Kidney epithelial cell (primary cell): ENCODE measurements around the gene SCLY. TPM values are rescaled to one million over a fixed set of nuclear protein-coding genes. Genes with fewer than 3 reads are reported as not detected.

Source experiments
- DNase-seq: peaks from one replicate; pipeline ENCODE4 v3.0.0-alpha.2; 2010; ENCODE audit warnings: low read depth
- H3K27me3 ChIP-seq: 2 replicates; pipeline ENCODE4 v1.6.0; 2011; ENCODE audit warnings: low read length; ENCODE audit not compliant: control insufficient read depth, insufficient read depth
- H3K36me3 ChIP-seq: 2 replicates; pipeline ENCODE4 v1.5.1; 2011; ENCODE audit warnings: low read length; ENCODE audit not compliant: control insufficient read depth, insufficient read depth
- H3K4me3 ChIP-seq: 2 replicates; pipeline ENCODE4 v1.5.1; 2011; ENCODE audit warnings: low read depth, mild to moderate bottlenecking, control low read depth, low read length
- CTCF ChIP-seq: IDR thresholded peaks from 2 replicates; pipeline ENCODE4 v1.5.1; 2011; ENCODE audit warnings: mild to moderate bottlenecking, moderate library complexity, low read length, control low read depth, inconsistent platforms; ENCODE audit not compliant: insufficient read depth, poor library complexity, severe bottlenecking
- total RNA-seq: library from RNA; depleted of rRNA; stranded (reverse); fragments of >200 nt; gene quantifications from 2 replicates; pipeline ENCODE4 v1.2.3, GENCODE V29; 2015

SCLY gene
- total RNA-seq, 1 donor from 2014 or later = 32.1 TPM

- no peak for DNase-seq
- H3K27me3 ChIP-seq = no peaks in the 10 kb centered on the region
- no peak for TF ChIP-seq CTCF
- H3K36me3 ChIP-seq = no peaks in the 10 kb centered on the region
- no peak overlapping the region for H3K4me3 ChIP-seq
Measured at GRCh38 chr2:238020816-238021215, 40.0 kb upstream of the SCLY start.

- Histone ChIP-seq H3K27me3 (no peaks in the 10 kb centered on the region), H3K36me3 (no peaks in the 10 kb centered on the region), H3K4me3 (no peak overlapping the region)
- no peak for TF ChIP-seq CTCF
- DNase-seq = no peak
Measured at GRCh38 chr2:238021327-238021726, 39.5 kb upstream of the SCLY start.

GRCh38 chr2:238022594-238023157 is 38.1 kb upstream of the SCLY start:
- Histone ChIP-seq H3K4me3 (no peak overlapping the region), H3K27me3 (no peaks in the 10 kb centered on the region), H3K36me3 (no peaks in the 10 kb centered on the region)
- no peak for TF ChIP-seq CTCF
- DNase-seq = no peak

GRCh38 chr2:238023608-238024007 is 37.2 kb upstream of the SCLY start:
- Histone ChIP-seq H3K27me3 (no peaks in the 10 kb centered on the region), H3K36me3 (no peaks in the 10 kb centered on the region), H3K4me3 (no peak overlapping the region)
- TF ChIP-seq CTCF = no peak
- DNase-seq = no peak

GRCh38 chr2:238024986-238025385 is 35.8 kb upstream of the SCLY start:
- no peak for DNase-seq
- Histone ChIP-seq H3K4me3 (no peak overlapping the region), H3K27me3 (no peaks in the 10 kb centered on the region), H3K36me3 (no peaks in the 10 kb centered on the region)
- TF ChIP-seq CTCF = no peak

- H3K4me3 ChIP-seq = no peak overlapping the region
- DNase-seq = no peak
- H3K27me3 ChIP-seq = no peaks in the 10 kb centered on the region
- no peaks in the 10 kb centered on the region for H3K36me3 ChIP-seq
- no peak for TF ChIP-seq CTCF
Measured at GRCh38 chr2:238025741-238026360, 35.0 kb upstream of the SCLY start.
